ENCODE data around the gene GLS2. TPM values are rescaled to one million over a fixed set of nuclear protein-coding genes. Genes with fewer than 3 reads are reported as not detected.

Gene GLS2
- 5.2 and 6.4 TPM in 2 replicates for total RNA-seq (2013; cell fraction: nucleolus; rRNA removed)
- 4.1 and 4.6 TPM in 2 replicates for total RNA-seq (2014; rRNA removed)
- total RNA-seq (2014; rRNA removed; fragmentation: Illumina TruSeq; extraction: Trizol), result 3.1 TPM in 2 replicates
- total RNA-seq (2021), result 3.4 and 3.7 TPM in 2 replicates
- polyA plus RNA-seq (2011; ENCODE audit: low read depth), result 1.6 TPM
- polyA plus RNA-seq (2011; rRNA removed), result 2.1 and 2.4 TPM in 2 replicates
- polyA plus RNA-seq (2011; cell fraction: cytosol; rRNA removed), result 3.1 and 3.8 TPM in 2 replicates
- polyA plus RNA-seq (2011; cell fraction: nucleus; rRNA removed), result 6.5 and 7.2 TPM in 2 replicates
- 2.9 and 3.4 TPM in 2 replicates for polyA plus RNA-seq (2012)
- 2.6 and 3.1 TPM in 2 replicates for polyA plus RNA-seq (2014; fragmentation: Illumina TruSeq; extraction: Trizol)
- 1 to 10 TPM in 1 of 2 experiments, under 1 TPM in 1; 0.64 to 1.4 TPM for polyA plus RNA-seq (2014; fragmentation: Nextera tagmentation; extraction: Ambion mirVana)
- 3.8 and 4.9 TPM in 2 replicates for polyA plus RNA-seq (2014; rRNA removed)
- 1 to 10 TPM; 5.2 to 6.4 TPM for polyA plus RNA-seq (2016; fragmentation: Nextera tagmentation; extraction: Ambion mirVana)
- polyA minus RNA-seq (2011; rRNA and poly(A)+ RNA removed), result 2.0 and 3.3 TPM in 2 replicates
- polyA minus RNA-seq (2011; cell fraction: cytosol; rRNA and poly(A)+ RNA removed), result 0.83 and 2.1 TPM in 2 replicates
- polyA minus RNA-seq (2011; cell fraction: nucleus; rRNA and poly(A)+ RNA removed), result 1.2 and 1.3 TPM in 2 replicates
- Bru-seq, nascent RNA, result percentile 31 among the genes with signal in this experiment
- percentile 42 among the genes with signal in this experiment for BruChase-seq, experiment 1, labeled RNA remaining after a 6-hour chase
- BruChase-seq, experiment 2, labeled RNA remaining after a 2-hour chase, result percentile 44 among the genes with signal in this experiment
- long read RNA-seq, experiment 1, result 0 reads
- long read RNA-seq, experiment 2, partial matches to known transcripts, result 1 of 16 reads
- long read RNA-seq, experiment 2, other reads (novel, unspliced or antisense), result 12 of 16 reads

DNA sequence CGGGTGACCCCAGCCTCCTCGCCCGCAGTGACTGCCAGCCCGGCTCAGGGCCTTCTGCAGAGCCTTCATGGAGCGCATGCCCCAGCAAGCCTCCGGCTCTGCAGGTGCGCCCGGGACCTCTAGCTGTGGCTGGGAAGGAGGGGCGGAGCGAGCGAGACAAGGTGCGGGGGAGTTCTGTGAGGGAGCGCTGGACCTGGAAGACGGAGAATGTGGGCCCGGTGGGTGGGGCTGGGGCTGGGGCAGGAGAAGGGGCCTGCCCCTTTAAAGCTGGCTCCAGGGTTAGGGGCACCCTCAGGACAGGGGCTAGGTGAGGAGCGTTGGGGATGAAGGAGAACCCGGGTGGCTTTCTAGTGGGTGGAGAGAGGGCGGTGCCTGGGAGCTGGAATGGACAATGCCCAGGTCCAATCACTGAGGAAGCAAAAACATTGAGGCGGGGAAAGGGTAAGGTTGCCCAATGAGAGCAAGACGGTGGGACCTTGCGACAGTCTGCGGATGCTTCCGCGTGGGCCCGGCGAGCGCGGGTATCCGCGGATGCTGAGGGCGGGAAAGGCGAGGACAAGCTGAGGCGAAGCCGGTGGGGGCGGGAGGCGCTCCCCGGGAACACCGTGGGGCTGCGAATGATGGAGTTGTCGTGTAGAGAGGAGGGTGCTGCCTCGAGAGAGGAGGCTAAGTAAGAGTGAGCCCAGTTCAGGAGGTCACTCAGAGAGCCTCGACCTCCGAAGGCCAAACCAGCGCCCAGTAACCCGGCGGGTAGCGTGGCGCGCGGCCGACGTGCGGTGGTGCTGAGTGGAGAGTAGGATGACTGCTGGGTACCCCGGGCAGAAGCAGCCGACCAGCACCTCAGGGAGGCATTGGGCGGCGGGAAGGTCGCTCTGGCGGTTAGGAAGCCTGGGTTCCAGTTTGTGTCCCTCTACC lies at the start of gene GLS2:
Gene GLS2 (minus strand): TSS at position 121 of the 915 bp plus-strand sequence. CDS start 43 bp downstream, at position 78.
- 37% methylated on average over 59 of the region's 59 CpGs for WGBS (ENCODE audit: insufficient coverage, insufficient replicate concordance, low lambda C conversion rate, missing lambda C conversion rate)
- H2AFZ ChIP-seq (ENCODE audit: control insufficient read depth, low read depth, low read length), result peak within 1 kb of the TSS; percentile 59
- H3K9me3 ChIP-seq (replicated peaks; ENCODE audit: control insufficient read depth, insufficient read depth, low read length), result no peaks in the 10 kb centered on the region
- peak within 1 kb of the TSS; percentile 71 for H3K4me3 ChIP-seq
- SMC1A ChIA-PET (ENCODE audit: uncharacterized antibody, unreplicated experiment), result no interaction called here
- peak within 1 kb of the TSS; percentile 97 for H3K4me2 ChIP-seq (ENCODE audit: control insufficient read depth, insufficient read depth)
- intact Hi-C loops (cut with micrococcal nuclease; ENCODE audit: unreplicated experiment), result no loop called here
- no peaks in the 10 kb centered on the region for H3K36me3 ChIP-seq (ENCODE audit: control insufficient read depth in 2 of 2, insufficient read depth in 2 of 2, low read length in 1 of 2)
- DNase-seq (ENCODE audit: low read depth, low spot score) (peak; percentile 53), FAIRE-seq (peak; percentile 62), ATAC-seq (peak; percentile 98)
- peaks cover 4% of the 10 kb centered on the region; the same call in 1 of the 2 replicates for H3K4me1 ChIP-seq (ENCODE audit: control insufficient read depth, insufficient read depth, low read length)
- POLR2A ChIA-PET, result interaction anchor here (0.6 kb wide), 1 partner anchor 157 kb away, joined by 4 read pairs; no protein-coding TSS in a partner anchor
- in situ Hi-C loops (cut with MboI), result no loop called here
- peak within 1 kb of the TSS; percentile 41; the same call in 1 of the 2 replicates for H3K9ac ChIP-seq (ENCODE audit: control insufficient read depth, insufficient read depth, low read length)
- H3K27me3 ChIP-seq (replicated peaks in 1 of 2; ENCODE audit: control insufficient read depth in 2 of 2, insufficient read depth in 2 of 2, low read length in 1 of 2), result peaks cover 0 to 2% of the 10 kb centered on the region in 2 experiments; a peak in 2 of 4 replicates
- CTCF ChIA-PET, result interaction anchor here (0.5 to 0.6 kb wide), 2 partner anchors 24 to 141 kb away, joined by 3 read pairs; no protein-coding TSS in a partner anchor
- no TSS peak for BruUV-seq (replicated peaks)
- H4K20me1 ChIP-seq (ENCODE audit: control insufficient read depth, insufficient read depth), result no peaks in the 10 kb centered on the region
- RAD21 ChIA-PET (ENCODE audit: unreplicated experiment), result interaction anchor here (0.7 to 1.3 kb wide), 2 partner anchors 149 to 1296 kb away, joined by 3 read pairs; no protein-coding TSS in a partner anchor
- H3K79me2 ChIP-seq (ENCODE audit: control insufficient read depth, insufficient read depth, low read length), result no peaks in the 10 kb centered on the region
- H3K27ac ChIP-seq (ENCODE audit: control insufficient read depth, insufficient read depth), result no peak within 1 kb of the TSS
- TF ChIP-seq CBX5 (IDR thresholded peaks at IDR 0.05; ENCODE audit: low read depth) (no peak), ZZZ3 (IDR thresholded peaks at IDR 0.05; ENCODE audit: control insufficient read depth, insufficient read length, low read depth) (no peak), STAT3 (IDR thresholded peaks at IDR 0.05; ENCODE audit: low read depth, low read length) (no peak), MEF2B (IDR thresholded peaks at IDR 0.05; ENCODE audit: partially characterized antibody, poor library complexity, severe bottlenecking) (no peak), POU2F2 (IDR thresholded peaks at IDR 0.05; ENCODE audit: borderline replicate concordance, low read depth, low read length) (no peak), SRF (IDR thresholded peaks at IDR 0.05; ENCODE audit: low read depth in 2 of 2, low read length in 2 of 2) (no peak), YBX1 (IDR thresholded peaks at IDR 0.05) (no peak), NRF1 (conservative IDR thresholded peaks at IDR 0.05; ENCODE audit: low read depth, low read length) (no peak)
- TF ChIP-seq, protein P1, sequence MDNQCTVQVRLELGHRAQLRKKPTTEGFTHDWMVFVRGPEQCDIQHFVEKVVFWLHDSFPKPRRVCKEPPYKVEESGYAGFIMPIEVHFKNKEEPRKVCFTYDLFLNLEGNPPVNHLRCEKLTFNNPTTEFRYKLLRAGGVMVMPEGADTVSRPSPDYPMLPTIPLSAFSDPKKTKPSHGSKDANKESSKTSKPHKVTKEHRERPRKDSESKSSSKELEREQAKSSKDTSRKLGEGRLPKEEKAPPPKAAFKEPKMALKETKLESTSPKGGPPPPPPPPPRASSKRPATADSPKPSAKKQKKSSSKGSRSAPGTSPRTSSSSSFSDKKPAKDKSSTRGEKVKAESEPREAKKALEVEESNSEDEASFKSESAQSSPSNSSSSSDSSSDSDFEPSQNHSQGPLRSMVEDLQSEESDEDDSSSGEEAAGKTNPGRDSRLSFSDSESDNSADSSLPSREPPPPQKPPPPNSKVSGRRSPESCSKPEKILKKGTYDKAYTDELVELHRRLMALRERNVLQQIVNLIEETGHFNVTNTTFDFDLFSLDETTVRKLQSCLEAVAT (IDR thresholded peaks at IDR 0.05), result 0 out of 2 replicates have a peak, but pooled peaks have one; percentile 22
- TF ChIP-seq, protein P2, sequence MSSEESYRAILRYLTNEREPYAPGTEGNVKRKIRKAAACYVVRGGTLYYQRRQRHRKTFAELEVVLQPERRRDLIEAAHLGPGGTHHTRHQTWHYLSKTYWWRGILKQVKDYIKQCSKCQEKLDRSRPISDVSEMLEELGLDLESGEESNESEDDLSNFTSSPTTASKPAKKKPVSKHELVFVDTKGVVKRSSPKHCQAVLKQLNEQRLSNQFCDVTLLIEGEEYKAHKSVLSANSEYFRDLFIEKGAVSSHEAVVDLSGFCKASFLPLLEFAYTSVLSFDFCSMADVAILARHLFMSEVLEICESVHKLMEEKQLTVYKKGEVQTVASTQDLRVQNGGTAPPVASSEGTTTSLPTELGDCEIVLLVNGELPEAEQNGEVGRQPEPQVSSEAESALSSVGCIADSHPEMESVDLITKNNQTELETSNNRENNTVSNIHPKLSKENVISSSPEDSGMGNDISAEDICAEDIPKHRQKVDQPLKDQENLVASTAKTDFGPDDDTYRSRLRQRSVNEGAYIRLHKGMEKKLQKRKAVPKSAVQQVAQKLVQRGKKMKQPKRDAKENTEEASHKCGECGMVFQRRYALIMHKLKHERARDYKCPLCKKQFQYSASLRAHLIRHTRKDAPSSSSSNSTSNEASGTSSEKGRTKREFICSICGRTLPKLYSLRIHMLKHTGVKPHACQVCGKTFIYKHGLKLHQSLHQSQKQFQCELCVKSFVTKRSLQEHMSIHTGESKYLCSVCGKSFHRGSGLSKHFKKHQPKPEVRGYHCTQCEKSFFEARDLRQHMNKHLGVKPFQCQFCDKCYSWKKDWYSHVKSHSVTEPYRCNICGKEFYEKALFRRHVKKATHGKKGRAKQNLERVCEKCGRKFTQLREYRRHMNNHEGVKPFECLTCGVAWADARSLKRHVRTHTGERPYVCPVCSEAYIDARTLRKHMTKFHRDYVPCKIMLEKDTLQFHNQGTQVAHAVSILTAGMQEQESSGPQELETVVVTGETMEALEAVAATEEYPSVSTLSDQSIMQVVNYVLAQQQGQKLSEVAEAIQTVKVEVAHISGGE (CRISPR knock-in tag; IDR thresholded peaks at IDR 0.05), result no peak

Data from GM12878 (cell line).